Activated CD4-positive, alpha-beta T cell treated with anti-CD3 and anti-CD28 coated beads, Interleukin-2, amount 10 ng/mL, durations not matched to agents 7 days and 5 days (primary cell): ENCODE results near the gene SLC26A1. TPM values are rescaled to one million over a fixed set of nuclear protein-coding genes. Genes with fewer than 3 reads are reported as not detected.

Experiments
- CTCF ChIA-PET: fragments of 350-600 bp; sonication (Branson Sonifier 250); formaldehyde crosslinking; loops from one replicate; lab custom pipeline; 2021; ENCODE audit warnings: antibody characterized with exemption; lab: Charles Lee
- POLR2A ChIA-PET: fragments of 350-600 bp; sonication (Branson Sonifier 250); formaldehyde crosslinking; loops from one replicate; lab custom pipeline; 2021; ENCODE audit warnings: antibody characterized with exemption; lab: Charles Lee
- DNase-seq: peaks from one replicate; pipeline ENCODE4 v3.0.0-alpha.2; 2020
- H3K27ac Mint-ChIP-seq: one replicate; pipeline ENCODE4 v1.8.0; 2021; ENCODE audit warnings: mild to moderate bottlenecking, moderate library complexity, mixed read lengths
- H3K27me3 Mint-ChIP-seq: one replicate; pipeline ENCODE4 v1.8.0; 2021; ENCODE audit warnings: mixed read lengths
- H3K36me3 Mint-ChIP-seq: one replicate; pipeline ENCODE4 v1.8.0; 2021; ENCODE audit warnings: low read depth, mixed read lengths
- H3K4me1 Mint-ChIP-seq: one replicate; pipeline ENCODE4 v1.8.0; 2021; ENCODE audit warnings: mixed read lengths
- H3K4me3 Mint-ChIP-seq: one replicate; pipeline ENCODE4 v1.8.0; 2021; ENCODE audit warnings: mild to moderate bottlenecking, moderate library complexity, mixed read lengths
- H3K9me3 Mint-ChIP-seq: one replicate; pipeline ENCODE4 v1.8.0; 2021; ENCODE audit warnings: mixed read lengths
- total RNA-seq, 2 experiments: library from RNA; stranded (reverse); gene quantifications; one replicate each; pipeline ENCODE4 v1.2.3, GENCODE V29; 2021

Gene SLC26A1
- total RNA-seq, 2 experiments from 2014 or later: 0.17 to 0.48 TPM

DNA sequence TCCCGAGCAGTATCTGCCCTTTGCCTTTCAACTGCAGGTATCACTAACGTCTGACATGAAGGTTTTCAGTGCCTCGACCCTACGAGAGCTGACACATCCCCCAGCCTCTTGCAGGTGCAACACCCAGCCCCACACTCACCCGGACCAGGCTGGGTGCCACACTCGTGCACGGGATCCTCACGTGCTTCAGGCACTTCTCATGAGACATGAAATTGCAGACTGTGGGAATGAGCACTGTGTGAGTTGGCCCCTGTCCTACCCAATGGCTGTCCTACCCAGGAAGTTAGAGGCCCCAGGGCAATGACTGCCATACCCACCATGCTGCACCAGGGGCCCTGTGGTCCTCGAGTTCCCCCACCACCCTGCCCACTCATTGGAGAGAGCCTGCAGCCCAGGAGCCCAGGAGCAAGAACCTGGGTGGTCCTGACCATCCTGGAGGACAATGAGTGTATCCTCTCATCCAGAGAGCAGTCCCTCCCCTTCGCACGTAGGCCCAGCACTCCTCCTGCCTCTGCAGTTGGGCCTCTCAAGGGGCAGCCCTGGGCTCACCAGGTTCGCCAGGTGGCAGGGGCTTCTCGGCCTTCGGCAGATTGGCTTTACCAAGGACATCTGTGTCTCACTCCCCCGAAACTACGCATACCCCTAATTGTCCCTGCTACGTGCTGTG, 22.2 kb downstream of the SLC26A1 start:
- no peaks in the 10 kb centered on the region for H3K27me3 Mint-ChIP-seq
- ChIA-PET POLR2A (no interaction called here), CTCF (no interaction called here)
- no peaks in the 10 kb centered on the region for H3K36me3 Mint-ChIP-seq
- peak overlapping the region; percentile 38 for H3K4me3 Mint-ChIP-seq
- H3K27ac Mint-ChIP-seq: no peak overlapping the region
- no peaks in the 10 kb centered on the region for H3K9me3 Mint-ChIP-seq
- DNase-seq: no peak
- peaks cover 10% of the 10 kb centered on the region for H3K4me1 Mint-ChIP-seq

GRCh38 chr4:970046-970745, 23.0 kb downstream of the SLC26A1 start:
- H3K36me3 Mint-ChIP-seq: no peaks in the 10 kb centered on the region
- no peaks in the 10 kb centered on the region for H3K9me3 Mint-ChIP-seq
- no peak overlapping the region for H3K4me3 Mint-ChIP-seq
- POLR2A ChIA-PET: no interaction called here
- no peak overlapping the region for H3K27ac Mint-ChIP-seq
- DNase-seq: no peak
- H3K4me1 Mint-ChIP-seq: peaks cover 10% of the 10 kb centered on the region
- CTCF ChIA-PET: no interaction called here
- no peaks in the 10 kb centered on the region for H3K27me3 Mint-ChIP-seq

- CTCF ChIA-PET: interaction anchor here (0.6 kb wide), 1 partner anchor 59 kb away, joined by 5 read pairs; no protein-coding TSS in a partner anchor
- Mint-ChIP-seq H3K4me1 (peaks cover 10% of the 10 kb centered on the region), H3K27ac (no peak overlapping the region), H3K9me3 (no peaks in the 10 kb centered on the region), H3K36me3 (no peaks in the 10 kb centered on the region), H3K4me3 (no peak overlapping the region), H3K27me3 (no peaks in the 10 kb centered on the region)
- DNase-seq: no peak
- POLR2A ChIA-PET: no interaction called here
Observed at GRCh38 chr4:968621-969394, 24.4 kb downstream of the SLC26A1 start.

- Mint-ChIP-seq H3K36me3 (no peaks in the 10 kb centered on the region), H3K4me1 (peaks cover 10% of the 10 kb centered on the region), H3K9me3 (no peaks in the 10 kb centered on the region), H3K4me3 (no peak overlapping the region), H3K27me3 (no peaks in the 10 kb centered on the region), H3K27ac (no peak overlapping the region)
- CTCF ChIA-PET: no interaction called here
- no peak for DNase-seq
- POLR2A ChIA-PET: no interaction called here
Observed at GRCh38 chr4:968221-968620, 25.0 kb downstream of the SLC26A1 start.

DNA sequence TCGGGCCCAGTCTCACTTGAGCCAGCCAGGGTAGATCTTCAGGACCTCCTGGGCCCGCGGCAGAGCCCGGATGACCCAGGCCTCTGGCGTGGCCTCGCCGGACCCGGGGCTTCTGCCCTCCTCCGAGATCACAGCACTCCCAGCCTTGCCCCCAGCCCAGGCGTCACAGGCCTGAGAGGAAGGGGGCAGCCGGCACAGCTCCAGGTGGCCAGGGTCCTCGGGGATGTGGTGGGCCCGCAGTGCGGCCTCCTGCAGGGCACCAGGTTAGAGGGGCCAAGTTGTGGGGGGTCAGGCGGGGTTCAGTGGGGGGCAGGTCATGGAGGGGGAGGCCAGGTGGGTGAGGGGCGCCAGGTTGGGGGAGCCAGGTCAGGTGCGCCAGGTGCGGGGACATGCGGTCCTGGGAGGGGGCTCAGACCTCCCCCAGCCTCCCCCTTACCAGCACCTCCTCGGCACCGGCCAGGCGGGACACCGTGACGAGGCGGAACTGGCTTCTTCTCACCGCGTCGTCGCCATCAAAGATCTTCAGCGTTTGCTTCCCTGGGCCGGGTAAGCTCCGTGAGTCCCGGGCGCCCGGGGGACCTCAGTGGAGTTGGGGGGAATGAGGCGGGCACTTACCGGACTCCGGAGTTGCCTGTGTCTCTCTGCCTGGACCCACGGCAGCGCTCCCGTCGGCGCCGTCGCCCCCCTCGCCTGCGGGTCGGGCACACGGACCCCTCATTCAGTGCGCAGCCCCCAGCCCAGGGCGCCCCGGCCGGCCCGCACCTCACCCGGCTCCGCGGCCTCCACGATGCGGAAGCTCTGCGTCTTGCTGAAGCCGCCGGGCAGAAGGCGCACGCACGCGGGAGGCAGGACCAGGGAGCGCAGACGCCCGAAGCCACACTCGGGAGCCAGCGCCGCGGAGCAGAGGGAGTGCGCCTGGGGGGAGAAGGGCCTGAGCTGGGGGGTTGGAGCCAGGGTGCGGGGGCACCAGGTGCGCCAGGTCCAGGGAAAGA, 25.8 kb downstream of the SLC26A1 start:
- Mint-ChIP-seq H3K4me3 (no peak overlapping the region), H3K36me3 (no peaks in the 10 kb centered on the region), H3K4me1 (peaks cover 10% of the 10 kb centered on the region), H3K27ac (no peak overlapping the region), H3K9me3 (no peaks in the 10 kb centered on the region), H3K27me3 (no peaks in the 10 kb centered on the region)
- ChIA-PET CTCF (no interaction called here), POLR2A (no interaction called here)
- DNase-seq: no peak

- ChIA-PET CTCF (no interaction called here), POLR2A (no interaction called here)
- Mint-ChIP-seq H3K27me3 (no peaks in the 10 kb centered on the region), H3K36me3 (no peaks in the 10 kb centered on the region), H3K9me3 (no peaks in the 10 kb centered on the region), H3K27ac (no peak overlapping the region), H3K4me1 (peaks cover 10% of the 10 kb centered on the region), H3K4me3 (no peak overlapping the region)
- no peak for DNase-seq
Observed at GRCh38 chr4:966266-967112, 26.7 kb downstream of the SLC26A1 start.

DNA sequence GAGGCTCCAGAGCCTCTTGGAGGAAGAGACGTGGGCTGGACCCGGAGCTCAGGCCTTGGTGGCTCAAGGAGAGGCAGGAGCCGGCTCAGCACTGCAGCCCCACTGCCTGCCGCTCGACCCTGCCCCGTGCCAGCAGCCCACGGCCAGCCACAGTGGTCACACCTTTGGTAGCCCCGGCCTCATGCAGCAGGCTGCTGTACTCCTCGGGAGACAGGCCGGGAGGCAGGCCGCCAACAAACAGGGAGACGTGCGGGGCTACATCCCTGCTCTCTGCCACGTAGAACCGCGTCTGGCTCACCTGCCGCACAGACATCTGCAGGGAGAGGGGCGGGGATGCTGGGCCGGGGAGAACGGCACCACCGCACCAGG, 27.5 kb downstream of the SLC26A1 start:
- Mint-ChIP-seq H3K27me3 (no peaks in the 10 kb centered on the region), H3K4me1 (peaks cover 6% of the 10 kb centered on the region), H3K4me3 (no peak overlapping the region), H3K36me3 (no peaks in the 10 kb centered on the region), H3K9me3 (no peaks in the 10 kb centered on the region), H3K27ac (no peak overlapping the region)
- DNase-seq: no peak
- CTCF ChIA-PET: no interaction called here
- POLR2A ChIA-PET: no interaction called here

DNA sequence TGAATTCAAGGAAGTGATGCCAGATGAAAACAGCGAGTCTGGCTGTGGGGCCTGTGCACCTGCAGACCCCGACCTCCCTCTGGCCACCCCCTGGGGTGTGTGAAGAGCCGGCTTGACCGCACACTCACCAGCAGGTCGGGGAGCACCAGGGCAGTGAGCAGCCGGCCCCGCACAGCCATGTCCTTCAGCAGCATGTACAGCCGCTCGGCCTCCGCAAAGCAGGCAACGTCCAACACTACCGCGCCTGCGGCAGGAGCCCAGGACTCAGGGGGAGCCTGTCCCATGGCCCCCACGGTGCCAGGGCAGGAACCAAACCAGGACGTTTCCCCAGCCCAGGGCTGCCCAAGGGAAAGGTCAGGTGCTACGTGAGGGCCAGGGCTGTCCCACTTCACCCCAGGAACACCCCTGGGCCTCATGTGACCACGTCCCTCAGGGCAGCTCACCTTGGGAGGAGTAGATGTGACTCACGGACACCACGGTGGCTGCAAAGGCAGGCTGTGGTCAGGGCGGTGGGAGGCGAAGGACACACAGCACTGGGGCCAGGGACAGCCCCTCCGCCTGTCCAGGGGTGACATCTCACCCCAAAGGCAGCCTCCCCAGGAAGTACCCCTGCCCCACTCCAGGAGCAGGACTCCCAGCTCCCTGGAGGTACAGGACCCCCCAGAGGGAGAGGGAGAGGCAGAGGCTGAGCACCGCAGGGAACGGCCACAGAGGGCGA, 28.0 kb downstream of the SLC26A1 start:
- Mint-ChIP-seq H3K36me3 (no peaks in the 10 kb centered on the region), H3K27me3 (no peaks in the 10 kb centered on the region), H3K4me1 (peaks cover under 1% of the 10 kb centered on the region), H3K27ac (no peak overlapping the region), H3K4me3 (no peak overlapping the region), H3K9me3 (no peaks in the 10 kb centered on the region)
- POLR2A ChIA-PET: no interaction called here
- CTCF ChIA-PET: no interaction called here
- DNase-seq: no peak

DNA sequence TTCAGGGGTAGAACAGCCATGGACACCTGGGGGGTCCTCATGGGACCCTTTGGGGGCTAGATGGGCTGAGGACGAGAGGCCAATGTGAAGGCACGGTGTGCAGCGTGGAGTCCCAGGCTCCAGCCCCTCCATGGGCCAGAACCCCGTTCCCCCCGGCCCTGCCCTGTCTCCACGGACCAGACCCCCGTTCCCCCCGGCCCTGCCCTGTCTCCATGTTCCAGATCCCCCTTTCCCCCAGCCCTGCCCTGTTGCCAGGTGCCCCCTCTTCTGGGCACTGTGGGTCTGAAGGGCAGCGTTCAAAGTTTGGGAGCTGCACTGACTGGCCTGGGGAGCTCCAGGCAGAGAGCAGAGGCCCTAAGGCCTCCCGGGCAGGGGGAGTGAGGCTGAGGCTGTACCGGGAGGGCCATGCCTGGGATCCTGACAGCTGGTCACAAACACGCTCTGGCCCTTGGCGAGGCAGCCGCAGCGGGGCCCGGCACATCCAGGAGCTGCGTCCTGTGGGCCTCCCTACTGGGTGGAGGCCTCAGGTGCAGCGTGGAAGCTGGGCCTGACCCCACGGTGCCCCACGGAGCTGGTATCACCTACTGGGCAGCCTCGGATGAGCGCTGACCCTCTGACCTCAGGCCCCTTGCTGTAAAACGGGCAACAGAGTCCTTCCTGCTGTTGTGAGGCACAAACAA, 28.7 kb downstream of the SLC26A1 start:
- Mint-ChIP-seq H3K36me3 (no peaks in the 10 kb centered on the region), H3K4me1 (no peaks in the 10 kb centered on the region), H3K4me3 (no peak overlapping the region), H3K27ac (no peak overlapping the region), H3K27me3 (no peaks in the 10 kb centered on the region), H3K9me3 (no peaks in the 10 kb centered on the region)
- ChIA-PET POLR2A (no interaction called here), CTCF (no interaction called here)
- no peak for DNase-seq

DNA sequence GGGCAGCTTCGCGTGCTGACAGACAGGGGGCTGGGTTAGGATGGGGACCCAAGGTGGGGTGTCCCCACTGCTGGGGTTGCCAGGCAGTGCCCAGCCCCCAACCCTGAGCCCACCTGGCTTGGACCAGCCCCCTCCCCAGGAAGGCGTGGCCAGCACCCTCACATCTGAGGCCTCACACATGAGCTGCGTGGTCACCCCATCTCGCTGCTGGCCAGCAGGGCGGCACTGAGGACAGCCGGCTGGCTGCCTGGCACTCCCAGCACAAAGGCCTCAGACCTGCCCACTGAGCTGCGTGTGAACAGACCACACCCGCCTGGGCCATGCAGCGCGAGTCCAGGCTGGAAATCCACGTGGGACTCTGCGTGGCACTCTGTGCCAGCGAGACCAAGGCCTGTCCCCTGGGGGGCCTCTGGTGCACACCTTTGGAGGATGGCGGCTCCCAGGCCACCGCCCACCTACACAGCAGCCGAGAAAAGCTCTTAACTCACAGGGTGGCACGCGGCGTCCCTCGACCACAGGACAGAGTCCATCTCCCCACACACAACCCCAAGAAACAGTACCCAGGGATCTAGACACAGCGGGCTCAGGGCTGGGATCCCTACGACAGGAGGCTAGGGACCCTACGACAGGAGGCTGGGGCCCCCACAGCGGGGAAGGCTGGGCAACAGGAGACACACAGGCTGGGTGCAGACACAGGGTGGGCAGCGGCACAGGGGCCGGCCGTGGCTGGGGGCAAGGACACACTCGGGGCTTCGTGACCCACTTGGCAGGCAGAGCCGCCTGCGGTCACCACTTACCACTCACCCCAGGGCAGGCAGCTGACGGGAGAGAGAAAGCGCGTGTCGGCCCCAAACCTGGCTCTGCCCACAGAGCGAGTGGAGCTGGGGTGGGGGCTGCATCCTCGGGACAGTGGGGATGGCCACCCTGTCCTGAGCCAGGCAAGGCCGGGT, 29.7 kb downstream of the SLC26A1 start:
- no peak for DNase-seq
- H3K4me1 Mint-ChIP-seq: no peaks in the 10 kb centered on the region
- no peaks in the 10 kb centered on the region for H3K27me3 Mint-ChIP-seq
- H3K9me3 Mint-ChIP-seq: no peaks in the 10 kb centered on the region
- H3K4me3 Mint-ChIP-seq: no peak overlapping the region
- CTCF ChIA-PET: no interaction called here
- no peak overlapping the region for H3K27ac Mint-ChIP-seq
- POLR2A ChIA-PET: no interaction called here
- peaks cover 2% of the 10 kb centered on the region for H3K36me3 Mint-ChIP-seq
